ENCODE measurements around the gene HINFP. TPM values are rescaled to one million over a fixed set of nuclear protein-coding genes. Genes with fewer than 3 reads are reported as not detected.
A peak's percentile ranks its signal among the peaks of the same experiment; 100 is the strongest.

The HINFP gene
- total and polyA plus RNA-seq, 9 of the 15 experiments (the other 6 are each of a cell fraction or from before 2014, with no cell fraction given) = 13.8 to 34.1 (median 22.5) TPM

GRCh38 chr11:119085437-119085847, 35.9 kb upstream of the HINFP start (continued):
- no peak for TF ChIP-seq ZNF655 (CRISPR knock-in tag; IDR thresholded peaks at IDR 0.05)
- no peak for TF ChIP-seq HNRNPL (IDR thresholded peaks at IDR 0.05; ENCODE audit: low read depth, low read length)
- TF ChIP-seq EZH2 (IDR thresholded peaks at IDR 0.05; ENCODE audit: borderline replicate concordance, low read depth, low read length) = no peak
- no peak for TF ChIP-seq ATF2 (CRISPR knock-in tag; IDR thresholded peaks at IDR 0.05)
- peak in 1 of 2 experiments; percentile 82; a peak in 3 of 4 replicates for TF ChIP-seq RCOR1 (IDR thresholded peaks at IDR 0.05; ENCODE audit: borderline replicate concordance in 1 of 2, low read depth in 2 of 2, low read length in 2 of 2)
- TF ChIP-seq MEIS2 (IDR thresholded peaks at IDR 0.05; ENCODE audit: partially characterized antibody) = peak; percentile 29
- TF ChIP-seq SNRNP70 (optimal IDR thresholded peaks at IDR 0.05; ENCODE audit: low read depth, low read length) = no peak
- peak; percentile 54; the same call in 1 of the 2 replicates for TF ChIP-seq GABPB2 (CRISPR knock-in tag; conservative IDR thresholded peaks at IDR 0.05)
- TF ChIP-seq FOXO4 (CRISPR knock-in tag; IDR thresholded peaks at IDR 0.05) = no peak
- TF ChIP-seq BRCA1 (IDR thresholded peaks at IDR 0.05) = no peak
- no peak for TF ChIP-seq BRCA1 (CRISPR knock-in tag; IDR thresholded peaks at IDR 0.05)
- no peak for TF ChIP-seq STAT6 (CRISPR knock-in tag; IDR thresholded peaks at IDR 0.05)
- TF ChIP-seq ZC3H4 (CRISPR knock-in tag; IDR thresholded peaks at IDR 0.05; ENCODE audit: borderline replicate concordance) = no peak; the same call in 1 of the 2 replicates
- no peak for TF ChIP-seq ZKSCAN8 (CRISPR knock-in tag; IDR thresholded peaks at IDR 0.05)
- TF ChIP-seq FOXA1 (IDR thresholded peaks at IDR 0.05; ENCODE audit: borderline replicate concordance) = no peak
- TF ChIP-seq SNIP1 (IDR thresholded peaks at IDR 0.05; ENCODE audit: low read depth) = no peak
